Keratinocyte (primary cell): ENCODE results near the gene TBCD. TPM values are rescaled to one million over a fixed set of nuclear protein-coding genes. Genes with fewer than 3 reads are reported as not detected.
"Not testable (repeated sequence)": the region's sequence is repeated elsewhere in the genome, so short reads cannot be mapped to it uniquely, and the experiment has no call there.

ENCODE experiments used
- DNase-seq: peaks from one replicate; pipeline ENCODE4 v3.0.0-alpha.2; 2011; ENCODE audit warnings: low read depth, missing footprints, low spot score
- FAIRE-seq: peaks from 2 replicates; lab custom pipeline; 2011; peaks lifted over from hg19 to GRCh38; lab: Jason Lieb, UNC
- H2AFZ ChIP-seq: 2 replicates; pipeline ENCODE4 v1.6.0; 2012; ENCODE audit warnings: low read length, control low read depth, inconsistent platforms; ENCODE audit not compliant: control insufficient read depth
- H3K27ac ChIP-seq: 2 replicates; pipeline ENCODE4 v1.5.1; 2011; ENCODE audit warnings: low read length; ENCODE audit not compliant: control insufficient read depth, insufficient read depth
- H3K27me3 ChIP-seq: 3 replicates; pipeline ENCODE4 v1.6.0; 2011; ENCODE audit warnings: low read length; ENCODE audit not compliant: control insufficient read depth, insufficient read depth; ENCODE audit errors: extremely low read depth
- H3K36me3 ChIP-seq, 2 experiments: 2 replicates in 1 of 2; 3 replicates in 1 of 2; pipeline ENCODE4 v1.5.1; 2011; ENCODE audit warnings: low read length in 2 of 2, mild to moderate bottlenecking in 1 of 2; ENCODE audit not compliant: control insufficient read depth in 2 of 2, insufficient read depth in 2 of 2; ENCODE audit errors: extremely low read depth in 1 of 2
- H3K4me1 ChIP-seq: 3 replicates; pipeline ENCODE4 v1.5.1; 2011; ENCODE audit warnings: low read length; ENCODE audit not compliant: control insufficient read depth, insufficient read depth; ENCODE audit errors: extremely low read depth
- H3K4me2 ChIP-seq: 3 replicates; pipeline ENCODE4 v1.6.0; 2011; ENCODE audit warnings: low read depth, low read length; ENCODE audit not compliant: control insufficient read depth, insufficient read depth; ENCODE audit errors: extremely low read depth
- H3K4me3 ChIP-seq, 3 experiments: fragments of 200-600 bp in 1 of 3; sonication (generic) in 1 of 3; 2 replicates in 2 of 3; 3 replicates in 1 of 3; pipeline ENCODE4 v1.5.1; 2011 to 2016; ENCODE audit warnings: low read length in 3 of 3, mild to moderate bottlenecking in 3 of 3, control low read depth in 2 of 3, inconsistent platforms in 1 of 3, low read depth in 1 of 3, mixed read lengths in 1 of 3, mixed run types in 1 of 3, moderate library complexity in 1 of 3; ENCODE audit not compliant: control insufficient read depth in 2 of 3, insufficient read depth in 2 of 3; ENCODE audit errors: extremely low read depth in 1 of 3
- H3K79me2 ChIP-seq: 2 replicates; pipeline ENCODE4 v1.6.0; 2012; ENCODE audit warnings: low read length; ENCODE audit not compliant: control insufficient read depth, insufficient read depth
- H3K9ac ChIP-seq: 3 replicates; pipeline ENCODE4 v1.6.0; 2011; ENCODE audit warnings: low read length; ENCODE audit not compliant: control insufficient read depth, insufficient read depth; ENCODE audit errors: extremely low read depth
- H3K9me1 ChIP-seq: 3 replicates; pipeline ENCODE4 v1.6.0; 2011; ENCODE audit warnings: low read length; ENCODE audit not compliant: control insufficient read depth, insufficient read depth; ENCODE audit errors: extremely low read depth
- H3K9me3 ChIP-seq: 2 replicates; pipeline ENCODE4 v1.5.1; 2012; ENCODE audit warnings: low read depth, low read length; ENCODE audit not compliant: control insufficient read depth
- H4K20me1 ChIP-seq: 3 replicates; pipeline ENCODE4 v1.6.0; 2011; ENCODE audit warnings: low read length; ENCODE audit not compliant: control insufficient read depth, insufficient read depth; ENCODE audit errors: extremely low read depth
- EZH2 ChIP-seq: IDR thresholded peaks from one replicate; pipeline ENCODE4 v1.6.1; 2012; ENCODE audit warnings: inconsistent platforms, mild to moderate bottlenecking, low read length, moderate library complexity
- dilution Hi-C: fragments of 300-500 bp; cut with MboI; formaldehyde crosslinking; loops from one replicate; pipeline ENCODE4 v1.7.0; 2020; ENCODE audit warnings: low sequenced_read_pairs; ENCODE audit not compliant: extremely low pct_ligation_motif_present
- polyA plus RNA-seq, 5 experiments: library from polyadenylated mRNA; depleted of rRNA in 3 of 5; stranded (reverse) in 3 of 5; stranded (forward) in 1 of 5; unstranded in 1 of 5; fragments of >200 nt; gene quantifications; 1 replicate in 1 of 5; 2 replicates in 3 of 5; 3 replicates in 1 of 5; pipeline versions ENCODE4 v1.2.1 to v1.2.3, GENCODE V29; 2011 to 2012; ENCODE audit warnings: missing spikeins in 2 of 5, low read depth in 1 of 5, low replicate concordance in 1 of 5
- TF ChIP-seq, protein P1 (sequence below), 3 experiments: IDR thresholded peaks in 1 of 3; conservative IDR thresholded peaks in 1 of 3; optimal IDR thresholded peaks in 1 of 3; 2 replicates in 2 of 3; 3 replicates in 1 of 3; pipeline versions ENCODE3 to v1.5.1; 2011; ENCODE audit warnings: low read length in 3 of 3, mild to moderate bottlenecking in 3 of 3, moderate library complexity in 2 of 3, control low read depth in 1 of 3, inconsistent platforms in 1 of 3; ENCODE audit not compliant: insufficient read depth in 2 of 3; ENCODE audit errors: extremely low read depth in 1 of 3

Gene TBCD
- polyA plus RNA-seq, 1 donor (not counting 4 experiments of a cell fraction or from before 2014, with no cell fraction given) = 36.2 TPM

DNA sequence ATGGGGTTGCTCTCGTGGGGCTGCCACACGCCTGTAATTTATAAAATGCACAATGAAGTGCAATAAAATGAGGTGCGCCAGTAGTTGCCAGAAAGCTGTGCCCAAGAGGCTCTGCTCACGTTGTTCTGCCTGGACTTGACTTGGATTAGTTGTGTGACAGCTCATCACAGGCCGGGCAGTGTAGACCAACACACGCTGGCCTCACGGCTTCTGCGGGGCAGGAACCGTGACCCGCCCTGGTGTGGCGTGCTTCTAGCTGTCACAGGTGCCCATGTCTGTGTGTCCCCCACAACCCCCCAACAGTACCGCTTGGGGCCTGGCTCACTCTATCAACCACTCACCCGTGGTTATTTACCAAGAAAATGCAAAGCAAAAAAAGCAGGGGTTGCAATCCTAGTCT is 200.2 kb downstream of the TBCD start:
- TF ChIP-seq EZH2 = no peak
- TF ChIP-seq, protein P1, sequence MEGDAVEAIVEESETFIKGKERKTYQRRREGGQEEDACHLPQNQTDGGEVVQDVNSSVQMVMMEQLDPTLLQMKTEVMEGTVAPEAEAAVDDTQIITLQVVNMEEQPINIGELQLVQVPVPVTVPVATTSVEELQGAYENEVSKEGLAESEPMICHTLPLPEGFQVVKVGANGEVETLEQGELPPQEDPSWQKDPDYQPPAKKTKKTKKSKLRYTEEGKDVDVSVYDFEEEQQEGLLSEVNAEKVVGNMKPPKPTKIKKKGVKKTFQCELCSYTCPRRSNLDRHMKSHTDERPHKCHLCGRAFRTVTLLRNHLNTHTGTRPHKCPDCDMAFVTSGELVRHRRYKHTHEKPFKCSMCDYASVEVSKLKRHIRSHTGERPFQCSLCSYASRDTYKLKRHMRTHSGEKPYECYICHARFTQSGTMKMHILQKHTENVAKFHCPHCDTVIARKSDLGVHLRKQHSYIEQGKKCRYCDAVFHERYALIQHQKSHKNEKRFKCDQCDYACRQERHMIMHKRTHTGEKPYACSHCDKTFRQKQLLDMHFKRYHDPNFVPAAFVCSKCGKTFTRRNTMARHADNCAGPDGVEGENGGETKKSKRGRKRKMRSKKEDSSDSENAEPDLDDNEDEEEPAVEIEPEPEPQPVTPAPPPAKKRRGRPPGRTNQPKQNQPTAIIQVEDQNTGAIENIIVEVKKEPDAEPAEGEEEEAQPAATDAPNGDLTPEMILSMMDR (optimal IDR thresholded peaks at IDR 0.05 in 1 of 3, IDR thresholded peaks at IDR 0.05 in 1 of 3, conservative IDR thresholded peaks at IDR 0.05 in 1 of 3; ENCODE audit: extremely low read depth in 1 of 3, insufficient read depth in 2 of 3, low read length in 3 of 3) = no peak
- DNase-seq (no peak), FAIRE-seq (no peak)
- H3K4me3 ChIP-seq = no peak overlapping the region
- H3K27me3 ChIP-seq = no peaks in the 10 kb centered on the region
- no peaks in the 10 kb centered on the region for H4K20me1 ChIP-seq
- peaks cover 9% of the 10 kb centered on the region for H3K9me3 ChIP-seq
- no peaks in the 10 kb centered on the region for H3K4me1 ChIP-seq
- H2AFZ ChIP-seq = no peak overlapping the region
- H3K9ac ChIP-seq = no peak overlapping the region
- no peak overlapping the region for H3K4me2 ChIP-seq
- H3K27ac ChIP-seq = no peak overlapping the region
- H3K36me3 ChIP-seq = no peaks in the 10 kb centered on the region
- dilution Hi-C loops = no loop called here
- no peaks in the 10 kb centered on the region for H3K79me2 ChIP-seq
- no peaks in the 10 kb centered on the region for H3K9me1 ChIP-seq

DNA sequence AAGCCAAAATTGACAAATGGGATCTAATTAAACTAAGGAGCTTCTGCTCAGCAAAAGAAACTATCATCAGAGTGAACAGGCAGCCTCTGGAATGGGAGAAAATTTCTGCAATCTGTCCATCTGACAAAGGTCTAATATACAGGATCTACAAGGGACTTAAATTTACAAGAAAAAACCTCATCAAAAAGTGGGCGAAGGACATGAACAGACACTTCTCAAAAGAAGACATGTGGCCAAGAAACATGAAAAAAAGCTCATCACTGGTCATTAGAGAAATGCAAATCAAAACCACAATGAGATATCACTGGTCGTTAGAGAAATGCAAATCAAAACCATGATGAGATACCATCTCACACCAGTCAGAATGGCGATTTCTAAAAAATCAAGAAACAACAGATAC is 203.2 kb downstream of the TBCD start:
- H3K27ac ChIP-seq, dilution Hi-C loops, H3K4me2 ChIP-seq, H4K20me1 ChIP-seq, FAIRE-seq, DNase-seq, H3K79me2 ChIP-seq, H2AFZ ChIP-seq, H3K9me1 ChIP-seq, H3K9me3 ChIP-seq, H3K36me3 ChIP-seq, H3K4me1 ChIP-seq, H3K9ac ChIP-seq, H3K27me3 ChIP-seq, H3K4me3 ChIP-seq: not testable (repeated sequence)

DNA sequence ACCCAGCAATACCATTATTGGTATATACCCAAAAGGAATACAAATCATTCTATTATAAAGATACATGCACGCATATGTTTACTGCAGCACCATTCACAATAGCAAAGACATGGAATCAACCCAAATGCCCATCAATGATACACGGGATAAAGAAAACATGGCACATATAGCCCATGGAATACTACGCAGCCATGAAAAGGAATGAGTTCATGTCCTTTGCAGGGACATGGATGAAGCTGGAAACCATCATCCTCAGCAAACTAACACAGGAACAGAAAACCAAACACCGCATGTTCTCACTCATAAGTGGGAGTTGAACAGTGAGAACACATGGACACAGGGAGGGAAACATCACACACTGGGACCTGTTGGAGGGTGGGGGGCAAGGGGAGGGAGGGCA is 203.8 kb downstream of the TBCD start:
- H3K27ac ChIP-seq, DNase-seq, H3K9me1 ChIP-seq, H3K4me1 ChIP-seq, dilution Hi-C loops, H3K36me3 ChIP-seq, H2AFZ ChIP-seq, H4K20me1 ChIP-seq, H3K9ac ChIP-seq, H3K4me3 ChIP-seq, H3K9me3 ChIP-seq, H3K27me3 ChIP-seq, H3K79me2 ChIP-seq, H3K4me2 ChIP-seq, FAIRE-seq: not testable (repeated sequence)
